Jurkat, Clone E6-1 (cell line): Measurements from ENCODE around the gene KCNH2. TPM values are rescaled to one million over a fixed set of nuclear protein-coding genes. Genes with fewer than 3 reads are reported as not detected.
"Not testable (repeated sequence)": the region's sequence is repeated elsewhere in the genome, so short reads cannot be mapped to it uniquely, and the experiment has no call there.

Source experiments
- DNase-seq: peaks from one replicate; pipeline ENCODE4 v3.0.0-alpha.2; 2011; ENCODE audit warnings: low read depth, low spot score
- H3K4me3 ChIP-seq: 2 replicates; pipeline ENCODE4 v1.5.1; 2011; ENCODE audit warnings: mild to moderate bottlenecking, low read length, control low read depth, moderate library complexity
- polyA plus RNA-seq: library from polyadenylated mRNA; unstranded; fragments of >200 nt; gene quantifications from one replicate; pipeline ENCODE4 v1.2.1, GENCODE V29; 2012; ENCODE audit warnings: missing spikeins; ENCODE audit not compliant: insufficient read length, insufficient read depth

Gene KCNH2
- polyA plus RNA-seq = 43.6 TPM

DNA sequence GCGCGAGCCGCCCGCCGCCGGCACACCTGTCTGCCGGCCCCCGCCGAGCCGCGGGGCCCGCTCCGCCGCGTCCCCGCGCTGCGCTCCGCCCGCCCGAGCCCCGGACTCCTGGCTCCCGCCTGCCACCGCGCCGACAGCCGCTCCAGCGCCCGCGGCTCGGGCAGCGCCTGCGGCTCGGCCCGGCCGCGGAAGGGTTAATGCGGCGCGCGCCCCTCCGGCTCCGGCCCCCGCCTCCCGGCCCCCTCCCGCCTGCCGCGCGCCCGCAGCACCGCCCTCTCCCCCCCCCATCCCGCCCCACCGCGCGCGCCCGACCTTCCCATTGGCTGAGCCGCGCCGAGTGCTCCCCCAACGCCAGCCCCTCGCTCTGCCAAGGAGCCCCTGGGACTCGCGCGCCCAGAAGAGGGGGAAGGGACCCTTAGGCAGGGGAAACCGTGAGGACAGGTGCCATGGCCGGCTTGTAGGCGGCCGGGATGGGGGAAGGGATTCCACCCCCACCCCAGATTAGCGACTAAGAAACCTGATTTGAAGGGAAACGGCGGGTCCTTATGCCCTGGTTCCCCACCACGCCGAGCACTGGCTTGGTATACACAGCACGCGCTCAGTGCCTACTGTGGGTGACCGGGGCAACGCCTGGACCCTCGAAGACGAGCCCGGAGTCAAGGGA is at the start of gene KCNH2:
Gene KCNH2 (minus strand): TSS at position 196 of the 664 bp plus-strand sequence. CDS start 408 bp downstream, outside the sequence.
- H3K4me3 ChIP-seq = peak within 1 kb of the TSS; percentile 56
- DNase-seq = peak; percentile 63

DNA sequence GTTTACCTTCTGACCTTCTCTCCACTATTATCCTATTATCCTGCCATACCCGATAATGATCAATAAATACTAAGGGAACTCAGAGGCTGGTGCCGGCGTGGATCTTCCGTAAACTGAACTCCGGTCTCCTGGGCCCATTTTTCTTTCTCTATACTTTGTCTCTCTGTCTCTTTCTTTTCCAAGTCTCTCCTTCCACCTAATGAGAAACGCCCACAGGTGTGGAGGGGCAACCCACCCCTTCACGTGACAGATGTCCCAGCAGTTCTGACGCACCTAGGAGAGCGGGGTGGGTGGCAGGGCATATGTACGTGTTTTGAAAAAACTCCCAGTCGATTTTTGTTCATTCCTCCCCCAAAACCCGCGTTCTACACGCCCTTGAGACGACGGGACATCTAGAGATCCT is 49.6 kb upstream of the KCNH2 start:
- not testable (repeated sequence) for DNase-seq
- peak overlapping the region; percentile 82 for H3K4me3 ChIP-seq

GRCh38 chr7:151026771-151027727 is 48.9 kb upstream of the KCNH2 start:
- not testable (repeated sequence) for DNase-seq
- H3K4me3 ChIP-seq = peak overlapping the region; percentile 82; the same call in 1 of the 2 replicates

DNA sequence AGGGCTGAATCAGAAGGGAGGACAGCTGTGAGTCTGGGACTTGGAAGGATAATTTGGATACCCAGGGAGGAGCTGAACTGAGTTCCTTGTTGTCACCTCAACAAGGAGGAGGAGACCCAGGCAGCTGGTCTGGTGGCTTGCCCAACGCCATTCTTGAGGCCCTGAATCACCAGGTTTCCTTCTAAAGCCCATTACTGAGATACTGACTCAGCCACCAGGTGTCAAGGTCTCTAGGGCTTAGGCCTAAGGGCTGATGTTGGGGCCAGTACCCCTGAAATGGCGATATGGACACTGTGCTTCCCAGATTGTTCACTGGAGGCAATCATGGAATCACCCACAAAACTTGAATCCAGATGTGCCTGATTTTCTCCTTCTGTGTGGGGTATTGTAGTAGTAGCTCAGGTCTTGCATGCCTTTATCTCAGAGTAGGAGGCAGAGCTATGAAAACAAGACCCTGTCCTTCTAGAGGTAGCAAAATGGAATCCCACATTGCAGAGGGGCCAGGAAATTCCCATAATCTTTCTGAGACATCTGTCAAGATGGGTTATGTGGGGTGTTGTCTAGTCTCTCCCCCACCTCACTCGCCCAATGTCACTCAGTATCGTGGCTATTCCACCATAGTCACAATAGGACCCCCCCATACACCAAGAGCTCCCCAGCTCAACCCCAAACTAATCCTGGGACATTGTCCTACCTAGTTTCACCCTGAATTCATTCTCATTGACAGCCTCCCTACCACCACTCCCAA is 48.0 kb upstream of the KCNH2 start:
- H3K4me3 ChIP-seq = no peak overlapping the region

GRCh38 chr7:151024435-151025056 is 46.4 kb upstream of the KCNH2 start, which contains the start of gene ATG9B:
TSS of gene ATG9B (minus strand) at chr7:151024494. CDS start at chr7:151024423, 71 bp downstream.
- H3K4me3 ChIP-seq = no peak within 1 kb of the TSS
- no peak for DNase-seq

More for the DNA sequence above, 48.0 kb upstream of the KCNH2 start:
- no peak for DNase-seq

DNA sequence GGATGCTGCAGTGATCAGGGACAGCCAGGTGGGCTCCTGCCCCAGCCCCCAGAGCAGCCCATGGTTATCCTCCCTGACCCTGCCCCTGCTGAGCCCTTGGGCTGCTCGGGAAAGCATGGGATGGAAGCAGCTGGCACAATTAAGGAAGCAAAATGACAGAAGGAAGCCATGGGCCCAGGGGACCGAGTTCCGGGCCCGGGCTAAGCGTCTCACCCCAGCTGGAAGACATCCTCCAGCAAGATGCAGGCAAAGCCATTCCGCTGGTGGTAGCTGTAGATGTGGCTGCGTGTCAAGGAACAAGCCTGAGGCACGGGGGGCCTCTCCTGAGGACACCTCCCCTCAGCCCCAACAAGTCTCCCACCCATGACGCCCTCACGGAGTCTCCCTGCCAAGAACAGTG is 45.1 kb upstream of the KCNH2 start:
- DNase-seq = no peak
- no peak overlapping the region for H3K4me3 ChIP-seq

- DNase-seq = no peak
- H3K4me3 ChIP-seq = no peak overlapping the region
Observed at GRCh38 chr7:151020231-151020630, 42.1 kb upstream of the KCNH2 start.

DNA sequence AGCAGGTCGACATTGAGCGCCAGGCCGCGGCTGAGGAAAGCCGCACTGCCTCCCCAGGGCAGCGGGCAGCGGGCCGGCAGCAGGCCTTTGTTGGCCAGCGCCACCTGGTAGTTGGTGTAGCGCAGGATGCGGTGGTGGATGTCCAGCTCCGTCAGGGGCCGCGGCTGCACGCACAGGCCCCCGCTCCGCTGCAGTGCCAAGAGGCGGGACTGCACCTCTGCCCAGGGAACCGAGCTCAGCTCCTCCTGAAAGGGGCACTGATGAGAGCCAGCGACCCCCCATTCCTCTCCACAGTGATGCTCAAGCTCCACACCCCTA is 41.0 kb upstream of the KCNH2 start:
- no peak overlapping the region for H3K4me3 ChIP-seq
- DNase-seq = no peak

- no peak for DNase-seq
- peak overlapping the region; percentile 45 for H3K4me3 ChIP-seq
Observed at GRCh38 chr7:151018421-151019129, 40.5 kb upstream of the KCNH2 start.

DNA sequence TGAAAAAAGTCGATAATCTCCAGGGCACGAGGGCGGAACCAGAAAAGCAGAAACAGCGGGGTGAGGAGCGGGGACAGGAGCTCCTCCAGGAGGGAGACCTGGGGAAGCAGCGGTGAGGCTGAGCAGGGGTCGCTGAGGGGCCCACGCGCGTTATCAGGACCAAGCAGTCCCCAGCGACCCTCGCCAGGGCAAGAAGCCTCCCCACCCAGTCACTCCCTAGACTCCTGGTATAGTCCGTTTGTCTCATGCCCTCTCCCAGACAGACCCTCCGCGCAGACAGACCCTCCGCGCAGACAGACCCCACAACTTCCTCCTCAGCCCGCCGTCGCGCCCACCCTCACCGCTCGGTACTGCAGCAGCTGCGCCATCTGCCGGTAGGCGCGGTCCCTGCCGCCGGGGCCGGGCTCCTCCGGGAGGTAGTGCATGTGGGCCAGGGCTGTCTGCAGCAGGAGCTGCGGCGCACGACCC is 39.9 kb upstream of the KCNH2 start:
- peak overlapping the region; percentile 45 for H3K4me3 ChIP-seq
- peak; percentile 72 for DNase-seq

DNA sequence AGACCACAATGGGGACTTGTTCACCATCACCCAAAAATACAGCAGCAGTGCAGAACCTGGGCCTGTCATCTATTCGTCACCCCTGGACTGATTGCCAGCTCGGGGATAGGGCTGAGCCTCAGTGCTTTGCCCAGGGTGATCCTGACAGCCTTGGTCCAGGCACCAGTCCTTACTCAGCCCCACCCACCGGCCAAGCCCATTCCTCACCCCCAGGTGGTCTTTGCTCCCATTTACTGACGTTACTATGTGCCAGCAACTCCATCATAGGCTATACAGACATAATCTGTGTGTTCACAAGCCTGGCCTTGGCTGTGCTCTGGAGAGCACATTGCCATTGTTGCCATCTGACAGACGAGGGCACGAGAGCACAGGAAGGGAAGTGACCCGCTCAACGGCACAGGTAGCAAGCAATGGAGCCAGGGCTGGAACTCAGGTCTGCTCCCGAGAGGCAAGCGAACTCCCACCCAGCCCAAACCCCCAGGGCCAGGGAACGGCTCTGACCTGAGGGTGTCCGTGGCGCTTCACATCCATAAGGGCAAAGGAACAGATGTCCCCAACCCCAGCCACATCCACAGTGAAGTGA is 39.3 kb upstream of the KCNH2 start:
- peak overlapping the region; percentile 45 for H3K4me3 ChIP-seq
- no peak for DNase-seq

DNA sequence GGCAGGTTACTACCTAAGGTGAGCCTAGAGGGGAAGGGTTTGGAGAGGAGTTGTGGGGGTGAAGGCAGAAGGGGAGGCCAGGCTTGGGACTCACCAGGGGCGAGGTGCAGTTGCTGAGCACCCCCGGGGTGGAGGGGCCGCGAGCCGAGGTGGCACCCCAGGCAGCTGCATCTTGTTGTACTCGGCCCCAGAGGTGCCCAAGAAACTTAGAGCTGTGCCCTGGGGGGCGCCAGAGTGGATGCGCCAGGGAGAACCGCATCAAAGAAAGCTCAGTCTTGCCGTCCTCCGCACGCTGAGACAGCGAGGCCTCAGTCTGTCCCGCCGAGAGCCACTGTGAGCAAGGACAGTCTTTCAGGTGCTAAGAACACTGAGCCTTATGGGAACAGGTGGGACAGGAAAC is 38.8 kb upstream of the KCNH2 start:
- no peak overlapping the region for H3K4me3 ChIP-seq
- no peak for DNase-seq

GRCh38 chr7:151016505-151016904 is 38.4 kb upstream of the KCNH2 start:
- no peak overlapping the region for H3K4me3 ChIP-seq
- DNase-seq = no peak

- H3K4me3 ChIP-seq = no peak overlapping the region
- DNase-seq = no peak
Observed at GRCh38 chr7:151015967-151016366, 37.8 kb upstream of the KCNH2 start.

GRCh38 chr7:151014950-151015349 is 36.8 kb upstream of the KCNH2 start:
- DNase-seq = peak; percentile 38
- no peak overlapping the region for H3K4me3 ChIP-seq

- peak; percentile 93 for DNase-seq
- H3K4me3 ChIP-seq = peak overlapping the region; percentile 67
Observed at GRCh38 chr7:151013733-151014497, 35.8 kb upstream of the KCNH2 start.

- peak overlapping the region; percentile 67 for H3K4me3 ChIP-seq
- no peak for DNase-seq
Observed at GRCh38 chr7:151013356-151013732, 35.2 kb upstream of the KCNH2 start.
